GM12892 (cell line): ENCODE results near the gene LDLRAD4.

ENCODE experiments used
- DNase-seq: peaks from one replicate; pipeline ENCODE4 v3.0.0; 2011; ENCODE audit not compliant: insufficient read length
- FAIRE-seq: peaks from 2 replicates; lab custom pipeline; 2011; peaks lifted over from hg19 to GRCh38; lab: Jason Lieb, UNC
- POLR2A ChIP-seq: IDR thresholded peaks from 2 replicates; pipeline ENCODE4 v1.6.1; 2011; ENCODE audit warnings: low read depth, low read length, control low read depth
- POLR2AphosphoS5 ChIP-seq: IDR thresholded peaks from 2 replicates; pipeline ENCODE4 v1.6.1; 2011; ENCODE audit warnings: low read depth, low read length, control low read depth
- TAF1 ChIP-seq: IDR thresholded peaks from 2 replicates; pipeline ENCODE4 v1.6.1; 2011; ENCODE audit warnings: low read depth, mild to moderate bottlenecking, control low read depth, low read length, borderline replicate concordance

LDLRAD4 gene

GRCh38 chr18:13587001-13587400 is 368.4 kb downstream of the LDLRAD4 start:
- TF ChIP-seq POLR2AphosphoS5 (no peak), POLR2A (no peak), TAF1 (no peak)
- FAIRE-seq = no peak

DNA sequence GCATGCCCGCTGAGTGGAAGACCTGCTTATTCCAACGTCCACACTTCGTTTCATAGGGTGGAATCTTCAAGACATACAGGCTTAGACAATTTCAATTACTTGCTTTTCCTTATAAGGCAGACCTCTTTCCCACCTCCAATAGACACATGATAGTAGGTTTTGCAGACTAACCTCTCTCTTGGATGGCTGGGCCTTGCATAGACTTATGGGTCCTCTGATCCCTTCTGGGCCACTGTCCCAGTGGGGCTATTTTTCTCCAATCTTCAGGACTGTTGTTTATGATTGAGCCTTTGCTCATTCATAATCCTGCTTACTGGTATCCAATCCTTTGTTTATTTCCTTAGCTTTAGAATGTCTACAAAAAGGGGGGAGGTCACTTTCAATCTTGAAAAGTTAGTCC is 368.9 kb downstream of the LDLRAD4 start:
- no peak for FAIRE-seq
- TF ChIP-seq POLR2A (no peak), TAF1 (no peak), POLR2AphosphoS5 (no peak)
- DNase-seq = no peak

More at GRCh38 chr18:13587001-13587400, 368.4 kb downstream of the LDLRAD4 start:
- DNase-seq = no peak

- no peak for TF ChIP-seq TAF1
- no peak for TF ChIP-seq POLR2AphosphoS5
- no peak for TF ChIP-seq POLR2A
- no peak for FAIRE-seq
- no peak for DNase-seq
These were observed 369.4 kb downstream of the LDLRAD4 start for GRCh38 chr18:13587937-13588336.

- no peak for FAIRE-seq
- no peak for DNase-seq
- TF ChIP-seq POLR2AphosphoS5 = no peak
- TF ChIP-seq POLR2A = no peak
- no peak for TF ChIP-seq TAF1
These were observed 370.8 kb downstream of the LDLRAD4 start for GRCh38 chr18:13589316-13589715.

DNA sequence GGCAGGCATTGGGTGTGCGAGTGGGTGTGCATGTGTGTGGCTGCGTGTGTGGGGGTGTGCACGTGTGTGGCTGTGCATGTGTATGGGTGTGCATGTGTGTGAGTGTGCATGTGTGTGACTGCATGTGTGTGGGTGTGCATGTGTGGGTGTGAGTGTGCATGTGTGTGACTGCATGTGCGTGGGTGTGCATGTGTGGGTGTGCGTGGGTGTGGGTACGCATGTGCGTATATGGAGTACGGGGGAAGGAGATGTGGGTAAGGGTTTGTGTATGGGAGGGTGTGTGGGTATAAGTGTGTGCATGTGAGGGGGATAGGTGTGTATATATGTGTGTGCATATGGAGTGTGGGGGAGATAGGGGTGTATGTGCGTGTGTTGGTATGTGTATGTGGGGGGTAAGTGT is 371.4 kb downstream of the LDLRAD4 start:
- no peak for FAIRE-seq
- DNase-seq = no peak
- TF ChIP-seq POLR2AphosphoS5 (no peak), TAF1 (no peak), POLR2A (no peak)

- DNase-seq (no peak), FAIRE-seq (no peak)
These were observed 373.7 kb downstream of the LDLRAD4 start for GRCh38 chr18:13592246-13592645.

DNA sequence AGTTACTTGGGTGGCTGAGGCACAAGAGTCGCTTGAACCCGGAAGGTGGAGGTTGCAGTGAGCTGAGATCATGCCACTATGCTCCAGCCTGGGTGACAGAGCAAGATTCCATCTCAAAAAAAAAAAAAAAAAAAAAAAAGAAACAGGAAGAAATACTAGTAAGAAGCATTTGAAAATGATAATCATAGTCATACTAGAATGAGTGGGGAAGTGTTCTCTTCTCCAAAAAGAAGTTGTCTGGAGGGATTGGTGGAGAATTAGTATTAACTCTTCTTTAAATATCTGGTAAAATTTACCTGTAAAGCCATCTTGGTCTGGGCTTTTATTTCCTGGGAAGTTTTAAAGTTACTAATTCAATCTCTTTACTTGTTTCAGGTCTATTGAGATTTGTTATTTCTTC is 376.0 kb downstream of the LDLRAD4 start:
- TF ChIP-seq POLR2A (no peak), POLR2AphosphoS5 (no peak), TAF1 (no peak)
- DNase-seq = no peak
- FAIRE-seq = no peak

More at GRCh38 chr18:13592246-13592645, 373.7 kb downstream of the LDLRAD4 start:
- TF ChIP-seq POLR2AphosphoS5 = no peak
- TF ChIP-seq POLR2A = no peak

GRCh38 chr18:13597068-13597467 is 378.5 kb downstream of the LDLRAD4 start:
- DNase-seq = no peak
- TF ChIP-seq TAF1 = no peak
- TF ChIP-seq POLR2A = no peak
- TF ChIP-seq POLR2AphosphoS5 = no peak
- peak; percentile 9 for FAIRE-seq

- DNase-seq (no peak), FAIRE-seq (no peak)
- TF ChIP-seq POLR2AphosphoS5 (no peak), TAF1 (no peak), POLR2A (no peak)
These were observed 380.0 kb downstream of the LDLRAD4 start for GRCh38 chr18:13598591-13598990.

DNA sequence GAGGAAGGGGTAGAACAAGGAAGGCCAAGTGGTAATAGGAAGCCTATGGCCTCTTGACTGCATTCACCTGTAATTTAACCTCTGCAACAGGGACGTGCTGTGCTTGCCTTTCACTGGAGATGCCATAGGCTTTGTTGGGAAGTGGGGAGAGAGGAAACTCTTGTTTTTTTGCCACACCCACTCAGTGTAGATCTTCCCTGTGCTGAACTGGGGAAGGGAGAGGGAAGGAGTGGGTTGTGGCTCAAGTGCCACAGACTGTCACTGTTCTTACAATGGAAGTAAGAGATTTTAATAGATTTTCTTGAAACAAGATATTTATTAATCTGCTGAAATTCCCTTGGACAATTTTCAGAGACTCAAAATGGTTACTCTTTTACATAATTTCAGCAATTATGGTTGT is 380.5 kb downstream of the LDLRAD4 start:
- FAIRE-seq = no peak
- TF ChIP-seq TAF1 (no peak), POLR2A (no peak), POLR2AphosphoS5 (no peak)
- no peak for DNase-seq

- no peak for DNase-seq
- FAIRE-seq = no peak
- TF ChIP-seq POLR2AphosphoS5 = no peak
- TF ChIP-seq TAF1 = no peak
- no peak for TF ChIP-seq POLR2A
These were observed 384.9 kb downstream of the LDLRAD4 start for GRCh38 chr18:13603304-13604019.

- no peak for FAIRE-seq
- DNase-seq = no peak
- TF ChIP-seq POLR2AphosphoS5 (no peak), POLR2A (no peak), TAF1 (no peak)
These were observed 386.2 kb downstream of the LDLRAD4 start for GRCh38 chr18:13604786-13605185.

GRCh38 chr18:13605477-13605876 is 386.9 kb downstream of the LDLRAD4 start:
- FAIRE-seq = no peak
- no peak for TF ChIP-seq POLR2A
- TF ChIP-seq TAF1 = no peak
- no peak for TF ChIP-seq POLR2AphosphoS5

More at GRCh38 chr18:13605477-13605876, 386.9 kb downstream of the LDLRAD4 start:
- no peak for DNase-seq
